ENCODE data around the gene CIDEB. TPM values are rescaled to one million over a fixed set of nuclear protein-coding genes. Genes with fewer than 3 reads are reported as not detected.

Gene CIDEB
- total and polyA plus RNA-seq, 11 donors = 1.7 to 10.1 (median 3.0) TPM

GRCh38 chr14:24264298-24264697 lies 43.5 kb downstream of the CIDEB start:
- DNase-seq = peak in 1 of 5 donors; percentile 14
- H3K27me3 ChIP-seq = no peaks in the 10 kb centered on the region
- ATAC-seq = no peak
- intact Hi-C loops (cut with DNase I) = no loop called here
- no peaks in the 10 kb centered on the region for H3K4me1 ChIP-seq
- WGBS, 4 donors = 79 to 84% (median 80%) methylated on average over 5 to 6 of the region's 6 CpGs
- TF ChIP-seq CTCF (IDR thresholded peaks at IDR 0.05) = no peak
- no peak for TF ChIP-seq POLR2A (IDR thresholded peaks at IDR 0.05)
- H3K9me3 ChIP-seq = no peaks in the 10 kb centered on the region
- no peak overlapping the region for H3K27ac ChIP-seq
- peaks cover 0 to 44% (median 26%) of the 10 kb centered on the region in 9 donors for H3K36me3 ChIP-seq
- no peak overlapping the region for H3K4me3 ChIP-seq

GRCh38 chr14:24263848-24264247 lies 43.9 kb downstream of the CIDEB start:
- TF ChIP-seq CTCF (IDR thresholded peaks at IDR 0.05) (no peak), POLR2A (IDR thresholded peaks at IDR 0.05) (no peak)
- WGBS, 4 donors = 75 to 86% (median 80%) methylated on average over 6 of the region's 6 CpGs
- intact Hi-C loops (cut with DNase I) = no loop called here
- ATAC-seq (no peak), DNase-seq (no peak)
- H3K4me3 ChIP-seq = no peak overlapping the region
- peaks cover 0 to 40% (median 23%) of the 10 kb centered on the region in 9 donors for H3K36me3 ChIP-seq
- no peak overlapping the region for H3K27ac ChIP-seq
- H3K4me1 ChIP-seq = no peaks in the 10 kb centered on the region
- H3K9me3 ChIP-seq = no peaks in the 10 kb centered on the region
- H3K27me3 ChIP-seq = no peaks in the 10 kb centered on the region

- no peak for ATAC-seq
- no peaks in the 10 kb centered on the region for H3K9me3 ChIP-seq
- H3K27ac ChIP-seq = no peak within 1 kb of the TSS
- H3K36me3 ChIP-seq = peaks cover 0 to 32% (median 22%) of the 10 kb centered on the region in 9 donors
- H3K27me3 ChIP-seq = no peaks in the 10 kb centered on the region
- H3K4me3 ChIP-seq = no peak within 1 kb of the TSS
- intact Hi-C loops (cut with DNase I) = no loop called here
- H3K4me1 ChIP-seq = no peaks in the 10 kb centered on the region
- DNase-seq = peak in 1 of 5 donors; percentile 14
- TF ChIP-seq CTCF (IDR thresholded peaks at IDR 0.05) = no peak
- no peak for TF ChIP-seq POLR2A (IDR thresholded peaks at IDR 0.05)
- 86 to 89% (median 87%) methylated on average over 13 to 14 of the region's 14 CpGs for WGBS, 4 donors
Measured at GRCh38 chr14:24262821-24263733, 44.7 kb downstream of the CIDEB start, which contains the start of gene TGM1. TGM1 (minus strand) TSS chr14:24263177; CDS start chr14:24262352, 825 bp downstream.

- ATAC-seq (no peak), DNase-seq (no peak)
- intact Hi-C loops (cut with DNase I) = no loop called here
Measured at GRCh38 chr14:24261969-24262327, 45.8 kb downstream of the CIDEB start.

More at GRCh38 chr14:24261969-24262327, 45.8 kb downstream of the CIDEB start:
- Histone ChIP-seq H3K36me3 (peaks cover 0 to 21% (median 12%) of the 10 kb centered on the region in 9 donors), H3K4me3 (no peak overlapping the region), H3K27ac (no peak overlapping the region), H3K4me1 (no peaks in the 10 kb centered on the region), H3K27me3 (no peaks in the 10 kb centered on the region), H3K9me3 (no peaks in the 10 kb centered on the region)
- 91 to 100% (median 92%) methylated on average over 2 to 19 of the region's 19 CpGs for WGBS, 4 donors
- TF ChIP-seq POLR2A (IDR thresholded peaks at IDR 0.05) (no peak), CTCF (IDR thresholded peaks at IDR 0.05) (no peak)

Data from heart left ventricle (tissue), 16 donors.